Adipose tissue (tissue), 3 donors: ENCODE measurements around the gene GCNT2. TPM values are rescaled to one million over a fixed set of nuclear protein-coding genes. Genes with fewer than 3 reads are reported as not detected.
"Not testable (repeated sequence)": the region's sequence is repeated elsewhere in the genome, so short reads cannot be mapped to it uniquely, and the experiment has no call there.

Experiments
- H3K27ac ChIP-seq: one replicate; pipeline ENCODE4 v1.5.1; 2013; ENCODE audit warnings: low read depth, low read length
- WGBS, 3 donors: extraction: QIAGEN DNeasy Blood & Tissue Kit; methylation state at CpG; one replicate each; pipeline ENCODE4 v1.1.7; 2013; 5-methylcytosine and 5-hydroxymethylcytosine counted together
- polyA plus RNA-seq, 3 donors: library from polyadenylated mRNA; stranded (reverse); fragments of 200-250 nt; gene quantifications; one replicate each; pipeline ENCODE4 v1.2.3, GENCODE V29; 2013
- donor health status: healthy with polysubstance abuse.
- donor health status: Bipolar disorder and iron deficiency.
- donor health status: healthy.

GCNT2 gene
- polyA plus RNA-seq, 3 donors, result 0.34 to 1.9 (median 0.86) TPM

DNA sequence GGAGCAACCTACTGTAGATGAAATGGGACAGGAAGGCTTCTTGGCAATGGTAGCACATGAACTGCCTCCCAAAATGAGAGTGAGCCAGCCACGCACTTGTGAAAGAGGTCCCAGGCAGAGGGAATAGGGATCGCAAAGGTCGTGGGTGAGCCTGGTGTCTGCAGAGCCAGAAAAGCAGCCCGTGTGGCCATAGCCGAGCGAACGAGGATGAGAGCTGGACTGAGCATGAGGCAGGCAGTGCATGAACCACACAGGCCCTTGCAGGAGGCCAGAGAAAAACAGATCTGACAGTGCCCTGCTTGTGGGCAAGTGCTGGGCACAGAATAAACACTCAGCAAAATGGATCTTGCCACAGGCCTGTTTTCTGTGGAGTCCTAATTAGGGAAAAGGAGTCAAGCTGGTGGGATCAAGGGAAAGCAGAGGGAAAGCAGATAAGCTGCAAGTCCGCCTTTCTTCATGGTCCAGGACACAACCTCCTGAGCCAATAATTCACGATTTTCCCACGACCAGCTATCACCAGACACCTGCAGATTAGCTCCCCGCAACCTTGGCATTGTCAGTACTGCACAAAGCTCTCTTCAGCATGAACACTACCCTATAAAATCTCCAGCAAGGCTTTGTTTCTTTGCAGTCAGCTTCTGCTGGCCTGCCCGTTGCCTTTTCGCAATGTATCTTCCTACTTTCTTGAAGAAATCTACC lies 44.0 kb downstream of the GCNT2 start:
- 73 to 86% (median 82%) methylated on average over 13 of the region's 13 CpGs for WGBS, 3 donors
- H3K27ac ChIP-seq, result no peak overlapping the region

GRCh38 chr6:10565913-10566312 lies 44.8 kb downstream of the GCNT2 start:
- H3K27ac ChIP-seq, result no peak overlapping the region
- 76 to 89% (median 78%) methylated on average over 9 of the region's 9 CpGs for WGBS, 3 donors

GRCh38 chr6:10567256-10568026 lies 46.3 kb downstream of the GCNT2 start:
- H3K27ac ChIP-seq, result no peak overlapping the region
- 42 to 74% (median 74%) methylated on average over 6 of the region's 6 CpGs for WGBS, 3 donors

DNA sequence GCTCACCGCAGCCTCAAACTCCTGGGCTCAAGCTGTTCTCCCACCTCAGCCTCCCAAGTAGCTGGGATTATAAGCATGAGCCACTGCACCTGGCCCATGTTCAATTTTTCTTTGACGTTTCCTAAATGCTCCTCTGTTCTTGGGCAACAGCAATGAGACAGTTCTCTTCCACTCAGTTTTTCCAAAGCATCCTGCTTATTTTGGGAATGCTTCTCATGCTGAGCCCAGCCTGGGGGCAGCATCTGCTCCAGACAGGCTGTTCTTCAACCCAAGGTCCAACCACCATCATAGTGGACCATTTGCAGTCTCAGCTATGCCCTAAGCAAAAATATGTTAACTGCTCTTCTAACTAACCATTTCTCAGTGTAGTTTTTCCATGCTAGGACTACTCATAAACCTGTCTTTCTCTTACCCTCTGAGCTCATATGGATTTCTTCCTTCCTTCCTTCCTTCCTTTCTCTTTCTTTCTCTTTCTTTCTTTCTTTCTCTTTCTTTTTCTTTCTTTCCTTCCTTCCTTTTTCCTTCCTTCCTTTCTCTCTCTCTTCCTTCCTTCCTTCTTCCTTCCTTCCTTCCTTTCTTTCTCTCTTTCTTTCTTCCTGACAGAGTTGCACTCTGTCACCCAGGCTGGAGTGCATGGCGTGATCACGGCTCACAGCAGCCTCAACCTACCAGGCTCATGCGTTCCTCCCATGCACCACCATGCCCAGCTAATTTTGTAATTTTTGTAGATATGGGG lies 48.4 kb downstream of the GCNT2 start:
- 88 to 90% (median 89%) methylated on average over 5 of the region's 5 CpGs for WGBS, 3 donors
- H3K27ac ChIP-seq, result no peak overlapping the region

GRCh38 chr6:10575519-10575918 lies 54.4 kb downstream of the GCNT2 start:
- WGBS, 3 donors, result 90 to 96% (median 90%) methylated on average over 3 to 5 of the region's 5 CpGs
- not testable (repeated sequence) for H3K27ac ChIP-seq

DNA sequence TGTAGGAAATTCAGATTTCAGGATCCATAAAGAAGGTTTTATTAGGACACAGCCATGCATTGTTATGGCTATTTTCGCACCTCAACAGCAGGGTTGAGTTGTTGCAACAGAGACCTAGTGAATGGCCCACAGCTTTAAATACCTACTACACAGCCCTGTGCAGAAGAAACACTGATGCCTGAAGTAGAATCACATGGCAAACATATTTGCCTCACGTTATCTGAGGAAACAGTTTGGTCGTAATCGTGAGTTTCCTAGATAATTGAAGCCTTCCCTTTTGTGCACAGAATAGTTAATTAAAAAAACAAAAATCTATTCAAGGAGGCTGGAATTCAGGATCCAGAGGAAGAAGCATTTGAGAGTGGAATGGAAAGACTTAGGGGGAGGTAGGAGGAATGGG lies 55.1 kb downstream of the GCNT2 start:
- H3K27ac ChIP-seq, result no peak overlapping the region
- WGBS, 3 donors, result 65 to 78% (median 74%) methylated on average over 4 of the region's 4 CpGs

DNA sequence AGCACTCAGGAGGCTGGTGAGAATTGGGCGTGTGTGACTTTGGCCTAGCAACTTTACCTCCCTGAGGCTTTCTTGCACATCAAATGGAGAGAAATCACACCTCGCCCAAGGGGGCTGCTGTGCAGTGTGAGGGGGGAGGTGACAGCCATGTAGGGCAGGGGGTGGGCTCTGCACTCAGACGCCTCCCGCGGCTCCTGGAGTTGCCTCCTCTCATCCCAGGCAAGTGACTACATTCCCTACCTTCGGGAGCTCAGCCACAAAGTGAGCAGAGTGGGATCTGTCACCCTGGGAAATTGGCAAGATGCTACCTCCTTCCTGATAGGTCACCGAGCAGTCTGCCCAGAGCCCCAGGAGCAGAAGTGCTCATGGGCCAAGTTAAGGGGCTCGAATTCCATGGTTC lies 56.0 kb downstream of the GCNT2 start:
- H3K27ac ChIP-seq, result no peak overlapping the region
- WGBS, 3 donors, result 80 to 86% (median 82%) methylated on average over 8 of the region's 8 CpGs

GRCh38 chr6:10578723-10579122 lies 57.6 kb downstream of the GCNT2 start:
- no peak overlapping the region for H3K27ac ChIP-seq

DNA sequence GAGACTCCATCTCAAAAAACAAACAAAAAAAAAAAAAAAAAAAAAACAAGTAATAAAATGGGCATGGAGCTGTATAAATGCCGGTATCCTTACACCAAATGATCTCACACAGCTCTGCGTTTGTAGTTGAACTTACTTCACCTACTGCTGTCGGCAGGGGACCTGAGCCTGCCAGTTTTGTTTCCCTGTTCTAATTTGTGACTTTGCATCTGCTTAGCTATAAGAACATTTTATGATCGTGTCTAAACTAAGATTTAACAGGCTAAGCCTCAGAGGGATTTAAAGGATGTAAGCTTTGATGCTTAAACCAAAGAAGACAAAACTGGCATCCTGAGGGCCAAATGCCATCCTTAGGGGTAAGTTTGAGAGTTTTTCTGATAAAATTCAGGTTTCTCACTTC lies 58.7 kb downstream of the GCNT2 start:
- WGBS, 3 donors, result 74 to 95% (median 83%) methylated on average over 4 of the region's 4 CpGs
- H3K27ac ChIP-seq, result no peak overlapping the region

More at GRCh38 chr6:10578723-10579122, 57.6 kb downstream of the GCNT2 start:
- WGBS, 3 donors, result 93 to 99% (median 95%) methylated on average over 5 of the region's 5 CpGs

DNA sequence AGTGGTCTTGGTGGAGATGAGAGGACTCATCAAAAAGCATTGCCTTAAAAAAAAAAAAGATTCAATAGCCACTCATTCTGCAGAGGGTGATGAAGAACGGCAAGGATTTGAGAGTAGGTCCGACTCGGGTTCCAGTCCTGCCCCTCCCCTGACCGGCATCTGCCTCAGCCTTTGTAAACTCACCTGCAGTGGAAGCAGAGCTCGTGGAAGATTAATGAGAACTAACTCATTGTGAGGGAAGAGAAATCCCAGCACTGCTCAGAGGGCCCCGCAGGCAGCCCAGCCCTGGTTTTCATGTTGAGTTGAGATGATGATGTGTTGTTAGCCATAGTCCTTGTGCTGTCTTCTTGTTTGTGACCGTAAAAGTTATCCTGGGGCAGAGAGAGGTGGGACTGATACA lies 59.4 kb downstream of the GCNT2 start:
- 60 to 63% (median 60%) methylated on average over 7 of the region's 7 CpGs for WGBS, 3 donors

DNA sequence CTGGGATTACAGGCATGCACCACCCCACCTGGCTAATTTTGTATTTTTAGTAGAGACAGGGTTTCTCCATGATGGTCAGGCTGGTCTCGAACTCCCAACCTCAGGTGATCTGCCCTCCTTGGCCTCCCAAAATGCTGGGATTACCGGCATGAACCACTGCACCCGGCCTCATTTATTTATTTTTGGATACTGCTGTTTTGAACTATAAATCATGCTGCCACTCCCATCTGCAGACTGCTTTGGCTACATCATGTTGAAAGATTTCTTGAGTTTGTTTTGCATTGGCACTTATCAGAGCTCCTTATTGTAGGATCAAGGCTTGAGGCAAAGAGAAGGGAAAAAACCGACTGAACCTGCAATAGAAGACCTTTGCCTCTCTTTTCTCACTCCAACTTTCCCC lies 60.3 kb downstream of the GCNT2 start:
- not testable (repeated sequence) for H3K27ac ChIP-seq
- 48 to 80% (median 66%) methylated on average over 4 of the region's 4 CpGs for WGBS, 3 donors

More for the DNA sequence above, 59.4 kb downstream of the GCNT2 start:
- H3K27ac ChIP-seq, result no peak overlapping the region

DNA sequence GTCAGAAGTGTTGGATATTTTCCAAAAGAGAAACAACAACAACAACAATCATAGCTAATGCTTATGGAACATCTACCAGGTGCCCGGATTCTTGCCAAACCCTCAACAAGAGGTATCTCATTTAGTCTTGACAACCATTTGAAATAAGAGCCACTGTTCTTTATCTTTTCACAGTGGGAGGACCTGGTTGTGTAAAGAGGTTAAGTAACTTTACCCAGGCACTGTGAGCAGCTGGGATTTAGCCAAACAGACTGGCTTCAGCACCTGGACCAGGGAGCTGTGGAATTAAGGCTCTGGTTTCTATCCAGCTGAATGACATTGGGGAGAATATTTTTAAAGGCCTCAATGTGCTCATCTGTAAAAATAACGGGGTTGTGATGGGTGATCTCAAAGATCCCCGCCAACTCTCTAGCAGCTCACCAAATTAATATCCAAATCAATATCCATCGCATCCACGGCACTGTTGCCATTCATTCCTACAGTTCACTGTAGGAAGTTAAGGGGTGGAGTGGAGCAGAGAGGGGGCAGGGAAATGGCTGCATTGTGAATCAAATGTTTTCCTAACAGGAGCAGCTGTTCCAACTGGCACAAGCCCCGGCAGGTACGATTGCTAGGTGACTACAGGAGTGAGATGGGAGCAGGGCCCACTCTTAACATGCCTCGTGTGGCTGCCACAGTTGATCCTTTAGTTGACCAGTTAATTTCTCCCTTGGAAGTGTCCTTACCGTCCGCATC lies 61.8 kb downstream of the GCNT2 start:
- 22 to 68% (median 53%) methylated on average over 10 of the region's 10 CpGs for WGBS, 3 donors
- no peak overlapping the region for H3K27ac ChIP-seq

- WGBS, 3 donors, result 19 to 40% (median 36%) methylated on average over 3 of the region's 3 CpGs
- no peak overlapping the region for H3K27ac ChIP-seq
Observed at GRCh38 chr6:10583509-10583901, 62.4 kb downstream of the GCNT2 start.

DNA sequence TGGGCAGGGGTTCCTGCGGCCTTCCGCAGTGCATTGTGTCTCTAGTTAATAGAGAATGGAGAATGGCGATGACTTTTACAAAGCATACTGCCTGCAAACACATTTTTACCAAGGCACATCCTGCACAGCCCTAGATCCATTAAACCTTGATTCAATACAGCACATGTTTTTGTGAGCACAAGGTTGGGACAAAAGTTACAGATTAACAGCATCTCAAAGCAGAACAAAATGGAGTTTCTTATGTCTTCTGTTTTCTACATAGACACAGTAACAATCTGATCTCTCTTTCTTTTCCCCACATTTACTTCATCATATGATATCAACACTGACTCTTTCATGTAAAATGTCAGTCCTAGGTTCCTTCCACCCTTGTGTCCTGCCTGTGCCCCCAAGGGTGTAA lies 63.5 kb downstream of the GCNT2 start:
- H3K27ac ChIP-seq, result no peak overlapping the region
- WGBS, 3 donors, result 91 to 93% (median 93%) methylated on average over 3 of the region's 3 CpGs

DNA sequence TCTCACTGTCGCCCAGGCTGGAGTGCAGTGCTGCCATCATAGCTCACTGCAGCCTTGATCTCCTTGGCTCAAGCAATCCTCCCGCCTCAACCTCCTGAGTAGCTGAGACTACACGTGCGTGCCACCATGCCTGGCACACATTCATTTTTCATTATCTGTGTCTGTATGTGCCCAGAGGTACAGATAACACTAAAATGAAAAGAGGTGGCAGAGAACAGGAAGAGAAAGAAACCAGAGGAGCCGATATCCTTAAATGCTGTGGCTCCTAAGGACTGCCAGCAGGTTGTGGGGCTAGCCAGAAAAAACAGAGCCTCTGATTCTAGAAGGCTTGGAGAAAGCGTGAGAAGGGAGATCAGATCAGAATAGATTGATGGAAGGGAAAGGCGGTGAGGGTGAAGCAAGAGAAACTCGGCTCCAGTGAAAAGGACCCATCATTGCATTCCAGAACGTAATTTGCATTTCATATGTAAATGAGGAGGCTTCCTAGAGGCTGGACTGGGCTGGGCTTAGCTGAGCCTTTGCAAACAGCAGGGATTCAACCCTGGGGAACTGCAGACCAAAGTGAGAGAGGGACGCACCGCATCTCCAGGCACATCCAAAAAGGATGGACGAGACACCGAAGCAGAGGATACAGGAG lies 64.2 kb downstream of the GCNT2 start:
- no peak overlapping the region for H3K27ac ChIP-seq
- WGBS, 3 donors, result 62 to 81% (median 72%) methylated on average over 13 of the region's 13 CpGs

DNA sequence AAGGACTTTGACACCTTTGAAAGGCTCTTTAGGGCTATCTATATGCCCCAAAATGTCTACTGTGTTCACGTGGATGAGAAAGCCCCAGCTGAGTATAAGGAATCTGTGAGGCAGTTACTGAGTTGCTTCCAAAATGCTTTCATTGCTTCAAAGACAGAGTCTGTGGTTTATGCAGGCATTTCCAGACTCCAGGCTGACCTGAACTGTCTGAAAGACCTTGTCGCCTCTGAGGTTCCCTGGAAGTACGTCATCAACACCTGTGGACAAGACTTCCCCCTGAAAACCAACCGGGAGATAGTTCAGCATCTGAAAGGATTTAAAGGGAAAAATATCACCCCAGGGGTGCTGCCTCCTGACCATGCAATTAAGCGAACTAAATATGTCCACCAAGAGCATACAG lies 65.2 kb downstream of the GCNT2 start:
- no peak overlapping the region for H3K27ac ChIP-seq

GRCh38 chr6:10587656-10588406 lies 66.7 kb downstream of the GCNT2 start:
- no peak overlapping the region for H3K27ac ChIP-seq
- WGBS, 3 donors, result 47 to 74% (median 56%) methylated on average over 14 of the region's 14 CpGs

More for the DNA sequence above, 65.2 kb downstream of the GCNT2 start:
- WGBS, 3 donors, result 75 to 77% (median 76%) methylated on average over 5 of the region's 5 CpGs
